HG03066 (cell line): Measurements from ENCODE around the gene CNGA1.
"Not testable (repeated sequence)": the region's sequence is repeated elsewhere in the genome, so short reads cannot be mapped to it uniquely, and the experiment has no call there.

Experiments used
- ATAC-seq: cut with Tn5 transposase; IDR thresholded peaks from one replicate; pipeline ENCODE4 v1.9.1; 2021; ENCODE audit warnings: low read depth; ENCODE audit not compliant: unreplicated experiment

The CNGA1 gene

DNA sequence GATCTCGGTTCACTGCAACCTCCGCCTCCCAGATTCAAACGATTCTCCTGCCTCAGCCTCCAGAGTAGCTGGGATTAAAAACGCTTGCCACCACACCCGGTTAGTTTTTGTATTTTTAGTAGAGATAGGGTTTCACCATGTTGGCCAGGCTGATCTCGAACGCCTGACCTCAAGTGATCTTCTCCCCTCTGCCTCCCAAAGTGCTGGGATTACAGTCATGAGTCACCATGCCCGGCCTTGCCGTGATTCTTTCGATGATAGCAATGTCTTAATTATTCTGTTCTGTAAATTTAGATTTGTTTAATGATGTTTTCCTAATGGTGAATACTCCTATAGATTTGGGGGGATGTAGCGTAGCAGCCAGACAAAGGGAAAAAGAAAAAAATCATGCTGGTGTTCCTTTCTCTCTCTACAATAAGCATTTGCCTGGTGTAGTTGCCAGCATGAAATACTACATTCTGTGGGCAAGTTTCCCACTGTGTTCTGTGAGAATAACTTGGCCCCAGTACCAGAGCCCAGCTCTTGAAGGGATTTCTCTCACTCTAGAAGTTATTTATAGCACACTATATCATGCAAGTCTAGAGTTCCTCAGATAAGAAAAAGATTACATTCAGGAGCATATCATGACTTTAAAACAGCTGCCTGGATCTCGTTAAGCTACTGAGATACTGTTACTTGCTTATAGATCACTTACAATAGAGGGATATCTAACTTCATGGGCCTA lies 15.5 kb upstream of the CNGA1 start:
- no peak for ATAC-seq

DNA sequence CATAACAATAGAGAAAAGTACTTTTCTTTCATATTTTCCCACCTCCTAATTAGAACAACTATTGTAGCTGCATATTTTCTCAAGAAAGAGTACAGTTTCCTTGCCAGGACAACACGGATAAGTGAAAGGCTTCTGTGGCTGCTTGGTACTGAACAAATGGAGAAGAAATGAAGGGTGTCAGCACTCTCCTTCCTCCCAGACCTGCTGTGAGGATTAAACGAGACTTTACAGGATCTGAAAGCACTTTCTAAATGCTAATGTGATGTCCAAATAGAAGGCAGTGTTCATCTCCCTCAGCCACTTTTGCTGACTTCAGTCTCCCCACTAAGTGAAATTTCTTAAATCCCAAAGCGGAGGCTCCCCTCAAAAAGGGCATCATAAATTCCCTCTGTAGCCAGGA lies 14.0 kb upstream of the CNGA1 start:
- ATAC-seq = no peak

DNA sequence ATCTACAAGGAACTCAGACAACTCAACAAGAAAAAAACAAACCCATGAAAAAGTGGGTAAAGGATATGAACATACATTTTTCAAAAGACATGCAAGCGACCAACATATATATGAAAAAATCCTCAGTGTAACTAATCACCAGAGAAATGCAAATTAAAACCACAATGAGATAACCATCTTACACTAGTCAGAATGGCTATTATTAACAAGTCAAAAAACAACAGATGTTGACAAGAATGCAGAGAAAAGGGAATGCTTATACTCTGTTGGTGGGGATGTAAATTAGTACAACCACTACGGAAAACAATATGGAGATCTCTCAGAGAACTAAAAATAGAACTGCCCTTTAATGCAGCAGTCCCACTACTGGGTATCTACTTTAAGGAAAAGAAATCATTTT lies 12.2 kb upstream of the CNGA1 start:
- ATAC-seq = peak; percentile 70

GRCh38 chr4:48027653-48028052 lies 11.2 kb upstream of the CNGA1 start:
- ATAC-seq = peak; percentile 83

- no peak for ATAC-seq
Measured at GRCh38 chr4:48025005-48025404, 8.5 kb upstream of the CNGA1 start.

DNA sequence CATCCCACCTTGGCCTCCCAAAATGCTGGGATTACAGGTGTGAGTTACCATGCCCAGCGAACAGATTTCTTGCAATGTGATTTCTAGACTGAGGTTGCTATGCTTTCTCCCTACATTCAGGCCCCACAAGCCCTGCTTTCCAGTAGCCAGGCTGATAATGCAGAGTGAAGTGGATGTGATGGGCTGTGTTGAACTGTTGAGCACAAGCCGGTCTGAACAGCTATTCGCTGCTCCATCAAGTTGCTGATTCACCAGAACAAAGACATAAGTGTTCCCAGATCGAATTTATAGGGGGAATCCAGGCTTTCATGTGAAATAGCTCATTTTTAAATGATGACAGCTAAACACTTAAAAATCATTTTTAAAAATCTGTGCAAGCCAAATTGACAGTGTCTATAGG lies 8.0 kb upstream of the CNGA1 start:
- no peak for ATAC-seq

DNA sequence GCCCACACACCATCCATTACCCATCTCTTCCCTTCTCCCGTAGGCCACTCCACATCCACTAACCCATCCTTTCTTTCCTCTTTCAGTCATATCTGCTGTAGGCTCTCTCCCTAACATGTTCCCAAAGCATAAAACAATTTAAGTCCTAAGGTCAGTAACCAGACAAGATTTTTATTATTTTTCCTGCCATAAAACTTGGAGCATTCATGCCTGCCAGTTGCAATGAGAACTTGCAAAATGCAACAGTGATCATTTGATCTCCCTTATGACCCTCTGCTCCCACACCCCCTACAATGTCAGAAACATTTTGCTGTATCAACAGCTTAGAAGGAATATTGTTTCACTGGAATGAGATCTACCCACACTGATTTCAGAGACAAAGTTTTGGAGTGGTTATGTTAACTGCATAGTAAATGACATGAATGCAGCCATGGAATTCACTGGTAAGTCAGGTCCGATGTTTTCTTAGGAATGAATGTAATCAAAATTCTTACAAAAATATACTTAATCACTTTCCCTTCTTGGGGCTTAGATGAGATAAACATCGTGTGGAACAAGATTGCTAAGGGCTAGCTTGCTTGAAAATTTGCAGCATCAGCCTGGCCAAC lies 5.8 kb upstream of the CNGA1 start:
- ATAC-seq = no peak

GRCh38 chr4:48021100-48021499 lies 4.6 kb upstream of the CNGA1 start:
- ATAC-seq = no peak

GRCh38 chr4:48018112-48018511 lies 1.6 kb upstream of the CNGA1 start:
- ATAC-seq = no peak

GRCh38 chr4:48017108-48017571 lies 659 bp upstream of the CNGA1 start:
- no peak for ATAC-seq

GRCh38 chr4:48015678-48016077 lies 803 bp downstream of the CNGA1 start:
- no peak for ATAC-seq

GRCh38 chr4:48015216-48015615 lies 1.3 kb downstream of the CNGA1 start:
- ATAC-seq = no peak

- ATAC-seq = no peak
Measured at GRCh38 chr4:48012824-48013223, 3.7 kb downstream of the CNGA1 start.

- ATAC-seq = no peak
Measured at GRCh38 chr4:48011722-48012121, 4.8 kb downstream of the CNGA1 start.

DNA sequence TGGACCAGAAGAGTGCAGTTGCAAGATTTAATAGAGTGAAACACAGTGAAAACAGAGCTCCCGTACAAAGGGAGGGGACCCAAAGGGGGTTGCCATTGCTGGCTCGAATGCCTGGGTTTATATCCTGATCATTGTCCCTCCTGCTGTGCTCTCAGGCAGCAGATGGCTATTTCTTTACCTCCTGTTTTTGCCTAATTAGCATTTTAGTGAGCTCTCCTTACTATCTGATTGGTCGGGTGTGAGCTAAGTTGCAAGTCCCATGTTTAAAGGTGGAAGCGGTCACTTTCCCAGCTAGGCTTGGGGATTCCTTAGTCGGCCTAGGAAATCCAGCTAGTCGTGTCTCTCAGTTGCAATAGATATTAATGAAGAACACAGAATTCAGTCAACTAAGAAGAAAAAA lies 5.6 kb downstream of the CNGA1 start:
- not testable (repeated sequence) for ATAC-seq

- ATAC-seq = no peak
Measured at GRCh38 chr4:48008021-48008596, 8.4 kb downstream of the CNGA1 start.

DNA sequence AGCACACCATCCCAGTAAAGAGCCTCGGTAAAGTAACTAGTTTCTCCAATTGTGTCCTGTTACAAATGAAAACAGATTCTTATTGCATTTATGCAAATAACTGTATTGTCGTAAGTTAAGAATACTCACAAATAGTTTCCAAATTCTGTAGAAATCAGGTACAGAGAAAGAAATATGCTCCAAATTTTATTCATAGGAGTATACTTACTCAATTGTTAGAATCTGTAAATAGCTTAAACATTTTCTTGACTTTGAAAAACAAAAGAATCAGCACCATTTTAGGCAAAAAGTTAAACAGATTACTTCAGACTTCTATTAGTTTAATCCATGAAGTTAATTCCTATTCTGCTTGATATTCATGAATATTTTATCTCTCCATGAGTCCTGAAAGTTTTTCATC lies 10.7 kb downstream of the CNGA1 start:
- ATAC-seq = no peak

DNA sequence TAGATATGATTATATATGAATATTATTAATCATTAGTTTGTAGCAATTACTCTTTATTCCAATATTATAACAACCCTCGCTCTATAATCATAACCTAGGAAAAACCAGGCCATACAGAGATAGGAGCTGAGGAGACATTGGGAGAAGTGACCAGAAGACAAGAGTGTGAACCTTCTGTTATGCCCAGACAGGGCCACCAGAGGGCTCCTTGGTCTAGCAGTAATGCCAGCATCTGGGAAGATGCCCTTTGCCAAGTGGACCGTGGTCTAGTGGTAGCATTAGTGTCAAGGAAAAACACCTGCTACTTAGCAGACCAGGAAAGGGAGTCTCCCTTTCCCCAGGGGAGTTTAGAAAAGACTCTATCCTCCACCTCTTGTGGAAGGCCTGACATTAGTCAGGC lies 12.9 kb downstream of the CNGA1 start:
- ATAC-seq = not testable (repeated sequence)

GRCh38 chr4:48002267-48002666 lies 14.2 kb downstream of the CNGA1 start:
- ATAC-seq = no peak

GRCh38 chr4:47996021-47996420 lies 20.5 kb downstream of the CNGA1 start:
- ATAC-seq = no peak

DNA sequence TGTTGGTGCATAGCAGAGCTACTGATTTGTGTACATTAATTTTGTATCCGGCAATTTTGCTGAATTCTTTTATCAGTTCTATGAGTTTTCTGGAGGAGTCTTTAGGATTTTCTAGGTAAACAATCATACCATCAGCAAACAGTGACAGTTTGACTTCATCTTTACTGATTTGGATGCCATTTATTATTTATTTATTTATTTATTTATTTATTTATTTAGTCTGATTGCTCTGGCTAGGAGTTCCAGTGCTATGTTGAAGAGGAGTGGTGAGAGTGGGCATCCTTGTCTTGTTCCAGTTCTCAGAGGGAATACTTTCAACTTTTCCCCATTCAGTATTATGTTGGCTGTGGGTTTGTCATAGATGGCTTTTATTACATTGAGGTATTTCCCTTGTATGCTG lies 24.0 kb downstream of the CNGA1 start:
- not testable (repeated sequence) for ATAC-seq

DNA sequence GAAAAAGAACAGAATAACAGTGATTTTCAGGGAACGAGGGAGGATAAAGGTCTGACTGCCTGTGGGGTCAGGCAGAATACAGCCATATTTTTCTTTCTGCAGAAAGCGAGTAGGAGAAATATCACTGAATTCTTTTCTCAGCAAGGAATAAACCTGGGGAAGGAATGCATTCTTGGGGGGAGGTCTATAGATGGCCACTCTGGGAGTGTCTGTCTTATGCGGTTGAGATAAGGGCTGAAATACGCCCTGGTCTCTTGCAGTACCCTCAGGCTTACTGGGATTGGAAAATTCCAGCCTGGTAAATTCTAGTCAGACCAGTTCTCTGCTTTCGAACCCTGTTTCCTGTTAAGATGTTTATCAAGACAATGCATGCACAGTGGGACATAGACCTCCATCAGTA lies 26.3 kb downstream of the CNGA1 start:
- no peak for ATAC-seq
